Measurements from ENCODE around the gene MANEAL. TPM values are rescaled to one million over a fixed set of nuclear protein-coding genes. Genes with fewer than 3 reads are reported as not detected.

MANEAL gene
- total and polyA plus RNA-seq, 2 of the 13 experiments (the other 11 are each of a cell fraction or from before 2014, with no cell fraction given): 20.8 to 26.4 TPM

- TF ChIP-seq ZNF770 (CRISPR knock-in tag; IDR thresholded peaks at IDR 0.05) (no peak), KAT8 (CRISPR knock-in tag; IDR thresholded peaks at IDR 0.05) (peak; percentile 81), HNRNPL (IDR thresholded peaks at IDR 0.05; ENCODE audit: low read depth, low read length) (no peak), ZBTB39 (CRISPR knock-in tag; IDR thresholded peaks at IDR 0.05) (no peak), ARNT (IDR thresholded peaks at IDR 0.05) (no peak), HCFC1 (IDR thresholded peaks at IDR 0.05; ENCODE audit: low read depth, low read length) (peak; percentile 62), ZNF550 (CRISPR knock-in tag; IDR thresholded peaks at IDR 0.05; ENCODE audit: borderline replicate concordance) (no peak), ZNF577 (CRISPR knock-in tag; IDR thresholded peaks at IDR 0.05; ENCODE audit: borderline replicate concordance, low read depth) (no peak), SALL2 (CRISPR knock-in tag; IDR thresholded peaks at IDR 0.05) (0 out of 2 replicates have a peak, but pooled peaks have one; percentile 15), ZMAT3 (CRISPR knock-in tag; conservative IDR thresholded peaks at IDR 0.05) (no peak; the same call in 1 of the 2 replicates), ZNF503 (CRISPR knock-in tag; IDR thresholded peaks at IDR 0.05) (no peak), RXRA (CRISPR knock-in tag; IDR thresholded peaks at IDR 0.05) (peak; percentile 11; the same call in 1 of the 2 replicates), ZNF335 (CRISPR knock-in tag; IDR thresholded peaks at IDR 0.05) (no peak), ERF (CRISPR knock-in tag; IDR thresholded peaks at IDR 0.05) (peak; percentile 64; the same call in 1 of the 2 replicates), MXD1 (CRISPR knock-in tag; IDR thresholded peaks at IDR 0.05) (peak; percentile 52), PRMT3 (CRISPR knock-in tag; IDR thresholded peaks at IDR 0.05; ENCODE audit: borderline replicate concordance, low read depth) (peak; percentile 49; the same call in 1 of the 2 replicates), TBL1XR1 (IDR thresholded peaks at IDR 0.05; ENCODE audit: borderline replicate concordance, low read length, partially characterized antibody) (no peak), HNF4G (IDR thresholded peaks at IDR 0.05; ENCODE audit: borderline replicate concordance, low read depth, low read length) (no peak), HNF4G (CRISPR knock-in tag; IDR thresholded peaks at IDR 0.05; ENCODE audit: borderline replicate concordance, low read depth) (no peak; the same call in 1 of the 2 replicates), ZNF362 (CRISPR knock-in tag; IDR thresholded peaks at IDR 0.05; ENCODE audit: borderline replicate concordance) (no peak), SMAD3 (CRISPR knock-in tag; IDR thresholded peaks at IDR 0.05) (no peak), ZNF451 (CRISPR knock-in tag; IDR thresholded peaks at IDR 0.05) (no peak)
These were observed 14.1 kb downstream of the MANEAL start, which contains the start of the genes C1orf122 and YRDC (continued) for GRCh38 chr1:37807555-37808368.

Measured in HepG2 (cell line).